Fibroblast of lung (primary cell): ENCODE results near the gene FCGR3A.

ENCODE experiments used
- EZH2 ChIP-seq: IDR thresholded peaks from 2 replicates; pipeline ENCODE4 v1.5.1; 2012; ENCODE audit warnings: low read length, control low read depth, mild to moderate bottlenecking; ENCODE audit errors: missing control alignments
- TF ChIP-seq, protein P1 (sequence below), 2 donors: IDR thresholded peaks in 1 of 2; conservative IDR thresholded peaks in 1 of 2; 1 replicate in 1 of 2; 2 replicates in 1 of 2; pipeline ENCODE4 v1.5.1; 2011 to 2012; ENCODE audit warnings: low read length in 2 of 2, control low read depth in 1 of 2, inconsistent platforms in 1 of 2, low read depth in 1 of 2, mild to moderate bottlenecking in 1 of 2

DNA sequence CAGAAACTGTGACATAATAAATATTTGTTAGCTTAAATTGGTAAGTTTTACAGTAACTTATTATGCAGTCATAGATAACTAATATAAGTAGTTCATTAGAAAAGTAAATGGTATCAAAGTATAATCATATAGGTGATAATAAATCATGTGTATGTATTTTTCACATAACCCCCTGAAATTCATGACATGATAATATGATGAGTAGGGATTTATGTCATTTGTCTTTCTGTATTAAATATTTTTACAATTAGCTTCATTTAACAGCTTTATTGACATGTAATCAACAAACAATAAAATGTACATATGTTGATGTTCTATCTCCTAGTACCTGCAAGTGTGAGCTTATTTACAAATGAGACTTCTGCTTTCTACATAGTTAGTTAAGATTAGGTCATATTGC, 54.1 kb downstream of the FCGR3A start:
- TF ChIP-seq, protein P1, sequence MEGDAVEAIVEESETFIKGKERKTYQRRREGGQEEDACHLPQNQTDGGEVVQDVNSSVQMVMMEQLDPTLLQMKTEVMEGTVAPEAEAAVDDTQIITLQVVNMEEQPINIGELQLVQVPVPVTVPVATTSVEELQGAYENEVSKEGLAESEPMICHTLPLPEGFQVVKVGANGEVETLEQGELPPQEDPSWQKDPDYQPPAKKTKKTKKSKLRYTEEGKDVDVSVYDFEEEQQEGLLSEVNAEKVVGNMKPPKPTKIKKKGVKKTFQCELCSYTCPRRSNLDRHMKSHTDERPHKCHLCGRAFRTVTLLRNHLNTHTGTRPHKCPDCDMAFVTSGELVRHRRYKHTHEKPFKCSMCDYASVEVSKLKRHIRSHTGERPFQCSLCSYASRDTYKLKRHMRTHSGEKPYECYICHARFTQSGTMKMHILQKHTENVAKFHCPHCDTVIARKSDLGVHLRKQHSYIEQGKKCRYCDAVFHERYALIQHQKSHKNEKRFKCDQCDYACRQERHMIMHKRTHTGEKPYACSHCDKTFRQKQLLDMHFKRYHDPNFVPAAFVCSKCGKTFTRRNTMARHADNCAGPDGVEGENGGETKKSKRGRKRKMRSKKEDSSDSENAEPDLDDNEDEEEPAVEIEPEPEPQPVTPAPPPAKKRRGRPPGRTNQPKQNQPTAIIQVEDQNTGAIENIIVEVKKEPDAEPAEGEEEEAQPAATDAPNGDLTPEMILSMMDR (conservative IDR thresholded peaks at IDR 0.05 in 1 of 2, IDR thresholded peaks at IDR 0.05 in 1 of 2; ENCODE audit: low read depth in 1 of 2, low read length in 2 of 2), result no peak
- TF ChIP-seq EZH2, result no peak
